Neural progenitor cell (in vitro differentiated cells): ENCODE measurements around the gene HMGN5.

Experiments
- CTCF ChIP-seq: fragments of 200-600 bp; sonication (generic); IDR thresholded peaks from 2 replicates; pipeline ENCODE4 v1.5.1; 2017; ENCODE audit warnings: antibody characterized with exemption, mild to moderate bottlenecking
- EZH2phosphoT487 ChIP-seq: fragments of 200-600 bp; sonication (generic); IDR thresholded peaks from 2 replicates; pipeline ENCODE4 v1.6.1; 2017; ENCODE audit warnings: antibody characterized with exemption

GRCh38 chrX:81120258-81120935 lies 81.3 kb downstream of the HMGN5 start:
- TF ChIP-seq CTCF, result no peak
- TF ChIP-seq EZH2phosphoT487, result no peak
